GM19035 (cell line): ENCODE results near the gene STARD10.
A peak's percentile ranks its signal among the peaks of the same experiment; 100 is the strongest.
"Not testable (repeated sequence)": the region's sequence is repeated elsewhere in the genome, so short reads cannot be mapped to it uniquely, and the experiment has no call there.

Experiments used
- ATAC-seq: cut with Tn5 transposase; IDR thresholded peaks from one replicate; pipeline ENCODE4 v1.9.1; 2021; ENCODE audit not compliant: unreplicated experiment

STARD10 gene

GRCh38 chr11:72826191-72826941 lies 32.5 kb upstream of the STARD10 start:
- ATAC-seq, result no peak

DNA sequence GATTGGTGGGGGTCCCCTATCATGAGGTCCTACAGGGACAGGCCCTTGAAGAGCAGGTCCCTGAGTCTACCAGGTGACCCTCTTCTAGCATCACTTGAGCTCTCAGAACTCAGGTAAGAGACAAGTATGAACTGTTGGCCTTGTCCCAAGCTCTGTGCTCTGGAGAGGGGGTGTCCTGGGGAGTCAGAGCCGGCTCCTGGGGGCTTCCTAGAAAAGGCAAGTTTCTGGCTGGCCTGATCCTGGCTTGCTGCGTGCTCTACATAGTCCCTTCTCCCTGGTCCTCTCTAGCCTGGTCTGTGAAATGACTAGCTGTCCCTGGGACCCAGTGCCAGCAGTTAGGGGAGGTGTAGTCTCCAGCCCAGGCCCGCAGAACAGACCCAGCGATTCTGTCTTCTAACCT lies 31.8 kb upstream of the STARD10 start:
- ATAC-seq, result no peak

GRCh38 chr11:72824811-72825505 lies 31.1 kb upstream of the STARD10 start:
- no peak for ATAC-seq

DNA sequence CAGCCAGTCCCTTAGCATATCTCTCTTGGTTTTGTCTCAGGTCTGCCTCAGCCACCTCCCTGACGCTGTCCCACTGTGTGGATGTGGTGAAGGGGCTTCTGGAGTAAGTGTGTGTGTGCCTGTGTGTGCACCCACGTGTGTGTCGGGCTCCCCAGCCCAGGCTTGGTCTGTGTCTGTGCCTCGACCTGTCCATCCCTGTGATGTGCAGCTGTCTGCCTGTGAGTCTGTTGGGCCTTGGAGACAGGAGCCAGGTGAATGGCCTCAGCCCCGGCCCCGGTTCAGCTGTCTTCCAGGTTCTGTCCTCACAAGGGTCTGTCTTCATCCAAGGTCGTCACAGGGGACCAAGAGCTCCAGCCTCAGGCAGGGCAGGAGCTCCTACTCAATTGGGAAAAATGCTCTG lies 30.2 kb upstream of the STARD10 start:
- no peak for ATAC-seq

DNA sequence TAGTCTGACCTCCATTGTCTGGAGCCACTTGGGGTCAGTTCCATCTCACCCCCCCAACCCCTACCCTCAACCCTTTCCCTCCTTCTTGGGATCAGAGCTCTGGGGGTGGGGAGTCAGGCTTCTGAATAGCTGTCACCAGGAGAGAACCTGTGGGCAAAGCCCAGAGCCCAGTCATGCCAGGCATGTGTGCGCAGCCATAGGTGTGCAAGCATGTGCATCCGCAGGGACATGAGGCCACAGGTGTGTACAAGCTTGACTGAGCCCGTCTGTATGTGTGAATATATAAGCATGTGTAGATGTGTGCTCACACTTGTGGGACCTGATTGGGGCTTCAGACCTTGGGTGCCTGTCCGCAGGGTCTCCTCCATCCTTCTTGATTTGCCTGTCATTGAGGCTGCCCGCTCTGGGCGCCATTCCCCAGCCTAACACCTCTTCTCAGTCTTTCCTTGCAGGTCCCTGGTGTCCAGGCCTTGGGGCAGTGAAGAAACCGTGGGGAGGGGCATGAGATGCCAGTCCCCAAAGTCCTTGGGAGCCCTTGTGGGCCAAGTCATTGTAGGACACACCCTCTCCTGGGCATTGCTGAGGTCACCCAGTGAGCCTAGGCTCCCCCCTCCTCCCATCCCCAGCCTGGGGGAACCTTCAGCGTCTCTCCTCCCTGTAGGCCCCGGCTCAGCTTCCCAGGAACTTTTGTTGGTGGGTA lies 29.4 kb upstream of the STARD10 start:
- ATAC-seq, result no peak

DNA sequence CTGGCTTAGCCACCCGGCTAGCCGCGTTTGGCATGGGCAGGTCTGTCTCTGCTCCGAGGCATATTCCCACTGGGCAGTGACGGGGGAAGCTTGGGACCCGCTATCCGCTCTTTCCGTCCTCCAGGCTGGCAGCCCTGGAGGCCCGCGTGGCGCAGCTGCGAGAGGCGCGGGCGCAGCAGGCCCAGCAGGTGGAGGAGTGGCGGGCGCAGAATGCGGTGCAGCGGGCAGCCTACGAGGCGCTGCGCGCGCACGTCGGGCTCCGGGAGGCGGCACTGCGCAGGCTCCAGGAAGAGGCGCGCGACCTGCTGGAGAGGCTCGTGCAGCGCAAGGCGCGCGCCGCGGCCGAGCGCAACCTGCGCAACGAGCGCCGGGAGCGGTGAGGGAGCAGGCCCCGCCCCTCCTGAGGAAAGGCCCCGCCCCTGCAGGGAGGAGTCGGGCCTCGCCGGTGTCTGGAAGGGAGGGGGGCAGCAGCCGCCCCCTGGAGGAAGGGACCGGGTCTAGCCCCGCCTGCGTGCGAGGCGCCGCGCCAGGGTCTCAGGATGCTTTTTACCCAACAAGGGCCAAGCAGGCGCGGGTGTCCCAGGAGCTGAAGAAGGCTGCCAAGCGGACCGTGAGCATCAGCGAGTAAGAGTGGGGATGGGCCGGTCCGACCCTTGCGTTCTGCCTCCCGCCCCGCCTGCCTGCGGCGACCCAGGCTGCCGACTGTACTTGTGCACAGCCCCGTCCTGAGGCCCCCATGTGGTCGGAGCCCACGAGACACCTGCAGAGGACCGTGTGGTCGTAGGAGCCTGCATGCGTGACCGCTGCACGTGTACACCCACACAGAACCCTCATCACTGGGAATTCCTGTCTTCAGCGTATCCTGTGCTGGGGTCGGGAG lies 28.3 kb upstream of the STARD10 start:
- ATAC-seq, result peak; percentile 60

- no peak for ATAC-seq
Observed at GRCh38 chr11:72821221-72821919, 27.5 kb upstream of the STARD10 start.

DNA sequence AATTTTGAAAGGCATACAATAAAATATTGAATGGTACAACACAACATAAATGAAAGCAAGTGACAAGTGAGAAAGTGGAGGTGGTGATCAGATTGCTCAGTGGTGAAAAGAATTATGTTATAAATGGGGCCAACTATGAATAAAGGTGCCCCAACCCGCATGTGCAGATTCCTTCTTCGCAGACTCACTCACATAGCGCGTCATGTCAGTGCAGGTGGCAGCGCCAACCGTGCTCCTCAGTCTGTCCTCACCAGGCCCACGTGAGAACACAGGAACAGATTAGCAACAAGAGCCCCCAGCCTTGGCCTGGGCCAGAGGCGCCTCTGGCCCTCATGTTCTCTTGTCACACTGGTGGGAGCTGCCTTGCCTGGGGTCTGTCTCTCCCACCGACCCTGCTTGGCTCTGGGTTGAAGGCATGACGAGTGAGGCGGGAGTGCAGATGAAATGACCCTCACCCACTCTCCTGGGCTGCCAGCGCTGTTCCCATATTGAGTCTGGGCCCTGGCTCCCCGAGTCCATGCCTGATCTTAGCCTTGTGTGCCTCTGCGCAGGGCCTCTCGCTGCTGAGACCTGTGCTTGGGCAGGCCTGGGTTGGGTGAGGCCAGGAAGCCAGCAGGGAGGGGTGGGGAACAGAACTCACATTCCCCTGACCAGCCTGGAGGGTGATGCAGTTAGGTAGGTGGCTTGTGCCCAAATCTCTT lies 26.7 kb upstream of the STARD10 start:
- no peak for ATAC-seq

DNA sequence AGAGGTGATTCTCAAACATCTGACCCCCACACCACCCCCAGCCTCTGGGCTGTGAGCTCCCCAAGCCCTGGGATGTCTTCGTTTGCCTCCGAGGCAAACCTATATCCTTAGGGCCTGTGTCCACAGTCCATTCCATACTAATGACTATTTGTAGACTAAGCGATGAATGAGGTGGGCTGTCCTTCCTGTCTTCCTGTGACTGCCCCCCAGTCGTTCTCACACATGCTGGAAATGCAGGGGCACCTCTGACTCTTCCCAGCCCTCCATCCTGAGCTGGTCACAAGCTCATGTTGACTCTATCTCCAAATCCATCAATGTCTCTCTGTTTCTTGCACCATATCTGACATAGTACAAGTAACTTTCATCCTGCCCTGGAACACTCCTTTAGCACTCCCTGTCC lies 25.1 kb upstream of the STARD10 start:
- ATAC-seq, result no peak

DNA sequence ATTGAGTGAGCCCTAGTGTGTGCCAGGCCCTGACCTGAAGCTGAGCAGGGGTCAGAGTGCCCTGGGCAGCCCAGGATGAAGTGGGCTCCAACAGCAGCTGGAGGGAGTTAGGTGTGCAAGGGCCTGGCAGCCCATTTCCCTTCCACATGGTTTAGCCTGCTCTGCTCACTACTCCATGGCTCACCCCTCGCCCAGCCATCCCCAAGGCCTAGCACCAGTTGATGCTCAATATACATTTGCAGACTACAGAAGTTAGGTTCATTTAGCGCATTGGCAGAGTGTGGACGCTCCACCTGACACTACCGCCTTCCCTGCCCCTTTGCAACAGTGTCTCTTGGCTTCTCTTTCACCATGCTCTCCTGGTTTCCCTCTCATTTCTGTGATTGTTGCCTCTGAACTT lies 24.1 kb upstream of the STARD10 start:
- no peak for ATAC-seq

DNA sequence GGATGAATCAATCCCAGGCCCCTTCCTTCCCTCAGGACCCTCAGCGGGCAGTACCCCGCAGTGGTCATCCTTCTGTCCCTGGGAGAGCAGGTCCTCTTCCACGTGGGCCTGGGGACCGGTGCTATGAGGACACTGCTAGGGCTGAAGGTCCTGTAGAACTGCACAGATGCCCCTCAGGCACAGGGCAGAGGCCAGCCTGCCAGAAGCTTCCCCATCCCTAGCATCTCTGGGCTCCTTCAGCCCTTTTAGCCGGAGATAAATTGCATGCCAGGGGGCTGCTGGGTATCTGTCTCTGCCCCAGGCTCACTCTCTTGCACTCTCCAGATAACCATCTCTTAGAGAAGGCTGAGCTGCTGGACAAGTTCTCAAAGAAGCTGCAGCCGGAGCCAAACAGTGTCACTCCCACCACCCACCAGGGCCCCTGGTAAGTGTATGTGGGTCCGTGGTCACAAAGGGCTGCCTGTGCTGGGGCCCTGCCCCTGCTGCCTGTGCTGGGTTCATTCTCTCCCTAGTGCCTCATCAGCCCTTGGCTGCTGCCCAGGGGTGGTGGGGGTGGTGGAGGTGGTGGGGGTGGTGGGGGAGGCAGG lies 22.6 kb upstream of the STARD10 start:
- ATAC-seq, result no peak

DNA sequence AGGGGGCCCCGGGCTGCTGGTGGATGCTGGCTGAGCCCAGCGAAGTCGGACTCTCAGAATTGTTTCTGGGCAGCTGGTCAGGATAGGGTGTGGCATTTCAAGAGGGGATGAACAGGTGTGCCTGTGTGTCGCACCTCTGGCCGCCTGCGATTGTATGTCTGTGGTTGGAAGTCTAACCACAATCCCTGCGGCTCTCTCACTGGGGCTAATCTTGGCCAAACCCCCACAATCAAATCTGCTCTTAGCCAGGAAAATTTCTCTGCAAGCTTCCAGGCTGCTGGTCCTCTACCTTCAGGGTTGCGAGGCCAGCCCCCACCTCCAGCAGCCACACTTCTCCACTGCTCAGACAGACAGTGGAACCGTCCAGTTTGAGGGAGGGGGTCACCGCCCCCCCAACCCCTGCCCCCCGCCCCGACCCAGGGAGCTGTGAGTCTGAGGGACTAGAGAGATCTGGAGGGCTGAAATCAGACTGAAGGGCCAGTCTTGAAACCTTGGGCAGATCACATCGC lies 21.3 kb upstream of the STARD10 start:
- no peak for ATAC-seq

DNA sequence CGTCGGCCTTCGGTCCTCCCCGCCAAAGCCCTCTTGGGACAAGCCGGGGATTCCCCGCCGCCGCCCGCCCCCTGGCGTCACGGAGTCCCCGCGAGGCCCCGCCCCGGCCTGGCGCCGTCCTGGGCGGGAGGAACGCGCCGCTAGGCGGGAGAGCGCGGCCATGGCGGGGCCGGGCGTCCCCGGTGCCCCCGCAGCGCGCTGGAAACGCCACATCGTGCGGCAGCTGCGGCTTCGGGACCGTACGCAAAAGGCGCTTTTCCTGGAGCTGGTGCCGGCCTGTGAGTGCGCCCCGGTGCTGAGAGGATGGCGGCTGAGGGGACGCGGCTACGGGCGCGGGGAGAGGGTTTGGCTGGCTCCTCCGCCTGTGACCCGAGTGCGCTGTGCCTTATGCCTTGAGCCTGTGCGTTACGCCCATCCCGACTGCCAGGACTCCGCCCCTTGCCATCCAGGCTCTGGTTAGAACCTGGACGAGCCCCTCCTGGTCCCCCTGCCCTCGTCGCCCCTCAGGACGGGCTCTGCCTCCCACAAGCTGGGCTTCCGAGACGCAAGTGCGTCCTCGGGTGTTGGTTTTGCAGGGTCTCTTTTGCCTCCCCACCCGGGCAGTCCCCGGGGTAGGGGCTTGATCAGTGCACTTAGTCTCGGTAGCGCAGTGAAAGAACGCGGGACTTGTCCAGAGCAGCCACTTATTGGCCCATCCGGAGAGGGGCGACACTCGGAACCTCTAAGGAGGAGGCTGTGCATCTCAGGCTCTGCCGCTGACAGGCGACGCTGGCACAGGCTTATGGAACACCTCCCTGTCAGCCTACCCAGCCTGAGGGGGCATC lies 20.7 kb upstream of the STARD10 start, which contains the start of gene ATG16L2:
Gene ATG16L2 (plus strand): TSS at position 126 of the 824 bp plus-strand sequence. CDS start 35 bp downstream, at position 161.
- ATAC-seq, result peak; percentile 59

- peak; percentile 49 for ATAC-seq
Observed at GRCh38 chr11:72813740-72814285, 20.0 kb upstream of the STARD10 start.

DNA sequence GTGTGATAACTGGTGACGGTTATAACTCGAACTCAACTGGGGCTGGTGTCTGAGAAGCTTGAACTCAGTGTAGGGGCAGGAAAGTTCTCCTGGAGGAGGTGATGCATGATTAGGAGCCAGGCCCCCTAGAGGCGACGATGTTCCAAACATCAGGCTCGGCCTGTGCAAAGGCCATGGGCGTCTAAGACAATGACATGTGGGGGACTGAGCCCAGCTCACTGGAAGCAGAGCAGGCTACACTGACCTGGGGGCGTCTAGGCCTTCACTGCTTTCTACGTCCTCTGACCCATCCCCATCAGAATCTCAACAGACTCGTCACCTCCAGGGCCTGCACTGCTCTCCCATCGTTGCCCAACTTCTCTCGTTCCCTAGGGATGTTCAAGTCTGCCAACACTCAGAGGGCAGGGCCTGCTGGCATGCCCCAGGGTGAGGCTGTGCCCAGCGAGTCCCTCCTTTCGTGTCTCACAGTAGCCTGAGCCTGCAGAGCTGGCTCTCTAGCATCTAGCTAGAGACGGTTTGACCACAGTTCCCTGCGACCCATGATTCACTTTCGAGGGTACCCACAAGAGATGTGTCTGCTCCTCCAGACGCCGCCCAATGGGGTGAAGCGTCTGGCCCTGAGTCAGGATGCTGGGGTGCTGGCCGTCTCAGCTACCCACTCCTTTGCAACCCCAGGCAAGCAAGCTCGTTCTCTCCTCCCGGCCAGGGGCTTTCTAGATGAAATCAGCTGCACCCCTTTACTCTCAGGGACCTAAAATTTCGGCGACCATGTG lies 19.3 kb upstream of the STARD10 start:
- ATAC-seq, result peak; percentile 30

DNA sequence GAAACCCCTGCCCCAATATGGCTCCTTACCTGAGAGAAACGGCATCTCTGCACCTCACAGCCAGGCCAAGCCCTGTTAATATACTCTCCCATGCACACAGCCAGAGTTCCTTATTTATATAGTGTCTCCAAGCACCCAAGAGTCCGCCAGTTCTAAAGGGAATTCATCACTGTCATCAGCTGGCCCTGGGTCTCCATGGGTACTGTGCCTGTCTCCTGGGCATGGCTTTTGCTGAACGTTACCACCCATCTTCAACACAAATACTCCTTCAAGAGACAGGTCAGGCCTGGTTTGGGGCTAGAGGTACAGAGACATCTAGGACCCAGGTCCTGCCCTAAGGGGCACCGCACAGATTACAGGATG lies 18.7 kb upstream of the STARD10 start:
- no peak for ATAC-seq

- ATAC-seq, result not testable (repeated sequence)
Observed at GRCh38 chr11:72811686-72812085, 17.8 kb upstream of the STARD10 start.
